ENCODE measurements around the gene USHBP1. TPM values are rescaled to one million over a fixed set of nuclear protein-coding genes. Genes with fewer than 3 reads are reported as not detected.

USHBP1 gene
- total RNA-seq, 1 experiment from 2014 or later: not detected

- no peak for DNase-seq (ENCODE audit: low read depth)
Observed at GRCh38 chr19:17263712-17264640, 569 bp downstream of the USHBP1 start.

GRCh38 chr19:17262557-17262956 is 2.0 kb downstream of the USHBP1 start:
- DNase-seq (ENCODE audit: low read depth): no peak

GRCh38 chr19:17260842-17261325 is 3.7 kb downstream of the USHBP1 start:
- peak; percentile 69 for DNase-seq (ENCODE audit: low read depth)

- no peak for DNase-seq (ENCODE audit: low read depth)
Observed at GRCh38 chr19:17259934-17260333, 4.6 kb downstream of the USHBP1 start.

- no peak for DNase-seq (ENCODE audit: low read depth)
Observed at GRCh38 chr19:17259118-17259780, 5.3 kb downstream of the USHBP1 start.

- DNase-seq (ENCODE audit: low read depth): no peak
Observed at GRCh38 chr19:17256130-17256529, 8.4 kb downstream of the USHBP1 start.

GRCh38 chr19:17255150-17255621 is 9.4 kb downstream of the USHBP1 start:
- DNase-seq (ENCODE audit: low read depth): no peak

- DNase-seq (ENCODE audit: low read depth): no peak
Observed at GRCh38 chr19:17254636-17255035, 9.9 kb downstream of the USHBP1 start.

- no peak for DNase-seq (ENCODE audit: low read depth)
Observed at GRCh38 chr19:17249887-17250548, 14.5 kb downstream of the USHBP1 start.

GRCh38 chr19:17248011-17248776 is 16.4 kb downstream of the USHBP1 start:
- no peak for DNase-seq (ENCODE audit: low read depth)

- DNase-seq (ENCODE audit: low read depth): no peak
Observed at GRCh38 chr19:17246681-17247425, 17.7 kb downstream of the USHBP1 start.

GRCh38 chr19:17245535-17245984 is 19.0 kb downstream of the USHBP1 start, which contains the start of gene NR2F6:
TSS of gene NR2F6 (minus strand) at chr19:17245919. CDS start at chr19:17245220, 699 bp downstream.
- DNase-seq (ENCODE audit: low read depth): no peak

- DNase-seq (ENCODE audit: low read depth): no peak
Observed at GRCh38 chr19:17244618-17245534, 19.7 kb downstream of the USHBP1 start.

- peak; percentile 60 for DNase-seq (ENCODE audit: low read depth)
Observed at GRCh38 chr19:17243830-17244617, 20.5 kb downstream of the USHBP1 start.

- DNase-seq (ENCODE audit: low read depth): no peak
Observed at GRCh38 chr19:17243211-17243829, 21.2 kb downstream of the USHBP1 start.

- DNase-seq (ENCODE audit: low read depth): no peak
Observed at GRCh38 chr19:17242431-17243208, 21.9 kb downstream of the USHBP1 start.

GRCh38 chr19:17240826-17241399 is 23.6 kb downstream of the USHBP1 start:
- DNase-seq (ENCODE audit: low read depth): no peak

Data from RPMI7951 (cell line).